Suprapubic skin (tissue), 3 donors: ENCODE measurements around the gene RTL1.

ENCODE experiments used
- EP300 ChIP-seq: sonication (generic); formaldehyde crosslinking; IDR thresholded peaks from one replicate; pipeline ENCODE4 v1.6.1; 2017; ENCODE audit warnings: antibody characterized with exemption
- POLR2A ChIP-seq, 2 donors: fragments of 450-650 bp; IDR thresholded peaks; one replicate each; pipeline ENCODE4 v1.6.1; 2017; ENCODE audit warnings: antibody characterized with exemption in 2 of 2, mild to moderate bottlenecking in 2 of 2, moderate library complexity in 2 of 2
- TF ChIP-seq, protein P1 (sequence below), 2 donors: fragments of 200-600 bp in 1 of 2; fragments of 450-650 bp in 1 of 2; sonication (generic) in 1 of 2; IDR thresholded peaks; one replicate each; pipeline ENCODE4 v1.5.1; 2016 to 2019; ENCODE audit warnings: antibody characterized with exemption in 2 of 2, mild to moderate bottlenecking in 1 of 2, moderate library complexity in 1 of 2

DNA sequence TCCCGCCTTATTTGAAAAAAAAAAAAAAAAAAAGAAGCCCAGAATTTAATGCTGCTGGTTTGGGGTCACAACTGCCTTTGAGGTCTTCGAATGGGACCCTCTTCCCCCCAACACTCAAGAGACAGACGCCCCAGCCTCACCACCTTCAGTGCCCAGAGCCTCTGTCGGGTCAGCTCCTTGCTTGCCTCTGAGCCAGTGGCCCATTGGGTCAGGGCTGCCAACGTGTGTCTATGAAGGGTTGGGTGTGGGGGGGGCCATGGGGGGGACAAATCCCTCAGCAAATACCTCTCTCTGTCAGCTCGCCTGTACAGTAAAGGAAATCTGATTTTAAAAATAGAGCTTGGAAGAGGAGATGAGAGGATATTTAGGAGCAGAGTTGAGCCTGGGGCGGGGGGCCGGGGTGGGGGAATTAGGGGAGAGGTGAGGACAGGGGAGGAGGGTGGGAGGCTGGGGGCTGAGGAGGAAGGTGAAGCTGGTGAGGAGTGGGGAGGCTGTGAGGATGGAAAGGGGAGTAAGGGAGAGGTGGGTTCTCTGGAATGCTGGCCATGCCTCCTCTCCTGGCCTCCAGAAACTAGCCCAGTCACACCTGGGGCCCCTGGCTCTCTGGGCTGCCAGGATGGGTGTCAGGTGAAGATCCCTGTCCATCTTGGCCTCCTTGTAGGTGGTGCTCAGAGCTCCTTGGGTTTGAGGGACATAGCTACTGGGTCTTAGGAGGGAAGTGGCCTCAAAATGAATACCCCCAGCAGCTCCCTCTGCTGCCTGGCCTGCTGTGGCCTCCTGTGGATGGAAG is 13.3 kb downstream of the RTL1 start:
- TF ChIP-seq, protein P1, sequence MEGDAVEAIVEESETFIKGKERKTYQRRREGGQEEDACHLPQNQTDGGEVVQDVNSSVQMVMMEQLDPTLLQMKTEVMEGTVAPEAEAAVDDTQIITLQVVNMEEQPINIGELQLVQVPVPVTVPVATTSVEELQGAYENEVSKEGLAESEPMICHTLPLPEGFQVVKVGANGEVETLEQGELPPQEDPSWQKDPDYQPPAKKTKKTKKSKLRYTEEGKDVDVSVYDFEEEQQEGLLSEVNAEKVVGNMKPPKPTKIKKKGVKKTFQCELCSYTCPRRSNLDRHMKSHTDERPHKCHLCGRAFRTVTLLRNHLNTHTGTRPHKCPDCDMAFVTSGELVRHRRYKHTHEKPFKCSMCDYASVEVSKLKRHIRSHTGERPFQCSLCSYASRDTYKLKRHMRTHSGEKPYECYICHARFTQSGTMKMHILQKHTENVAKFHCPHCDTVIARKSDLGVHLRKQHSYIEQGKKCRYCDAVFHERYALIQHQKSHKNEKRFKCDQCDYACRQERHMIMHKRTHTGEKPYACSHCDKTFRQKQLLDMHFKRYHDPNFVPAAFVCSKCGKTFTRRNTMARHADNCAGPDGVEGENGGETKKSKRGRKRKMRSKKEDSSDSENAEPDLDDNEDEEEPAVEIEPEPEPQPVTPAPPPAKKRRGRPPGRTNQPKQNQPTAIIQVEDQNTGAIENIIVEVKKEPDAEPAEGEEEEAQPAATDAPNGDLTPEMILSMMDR (IDR thresholded peaks at IDR 0.05): no peak
- TF ChIP-seq POLR2A (IDR thresholded peaks at IDR 0.05) (no peak), EP300 (no peak)
